ENCODE results near the gene DAAM1. TPM values are rescaled to one million over a fixed set of nuclear protein-coding genes. Genes with fewer than 3 reads are reported as not detected.

The DAAM1 gene
- polyA plus RNA-seq, 12 donors: 28.9 to 120 (median 46.9) TPM

DNA sequence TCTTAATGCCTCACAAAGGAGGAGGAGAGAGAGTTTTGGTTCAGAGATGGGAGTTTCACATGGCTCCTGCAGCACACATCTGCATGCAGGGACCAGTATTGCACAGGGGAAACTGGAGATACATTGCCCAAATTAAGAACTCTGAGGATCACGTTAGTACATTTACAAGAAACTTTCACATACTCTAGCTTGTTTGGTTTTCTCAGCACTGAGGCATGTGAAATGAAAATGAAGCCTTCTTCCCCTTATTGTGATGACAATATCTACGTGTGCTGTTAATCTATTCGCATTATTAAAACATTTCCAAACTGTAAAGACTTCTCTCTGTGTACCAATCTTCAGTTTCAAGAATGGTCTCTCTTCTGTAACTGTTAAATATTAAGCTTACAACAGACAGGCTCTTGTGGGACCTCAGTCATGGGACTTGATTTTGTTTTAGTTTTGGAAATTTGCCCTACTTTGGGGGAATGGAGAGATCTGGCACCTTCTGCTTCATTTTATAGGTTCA, 124.7 kb downstream of the DAAM1 start:
- no peak for DNase-seq

- DNase-seq: no peak
Observed at GRCh38 chr14:59313658-59314608, 125.5 kb downstream of the DAAM1 start.

DNA sequence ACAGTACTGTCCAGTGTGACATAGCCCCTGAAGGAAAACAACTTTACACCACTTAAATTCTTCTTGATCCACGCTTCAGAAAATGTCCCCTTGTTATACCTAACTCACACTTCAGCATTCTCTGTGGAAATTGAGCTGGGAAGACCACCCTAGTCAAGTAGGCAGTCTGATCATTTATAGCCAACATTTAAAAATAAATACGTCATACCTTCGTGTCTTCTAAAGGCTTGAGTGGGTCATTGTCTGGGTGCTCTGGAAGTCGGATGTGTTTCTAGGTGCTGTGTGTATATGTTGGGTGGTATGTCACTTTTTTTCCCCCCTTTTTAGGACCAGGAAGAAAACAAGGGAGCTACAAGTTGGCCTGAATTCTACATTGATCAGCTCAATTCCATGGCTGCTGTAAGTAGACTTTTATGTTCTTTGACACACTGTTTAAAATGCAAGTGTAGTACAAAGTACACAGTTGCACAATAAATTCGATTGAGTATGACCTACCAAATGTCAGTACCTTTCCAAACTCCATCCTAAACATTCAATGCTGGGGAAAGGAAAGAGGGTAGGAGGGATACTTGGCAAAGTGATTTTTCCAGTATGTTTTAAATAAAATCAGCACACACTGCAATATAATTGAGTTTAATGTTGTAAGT, 126.6 kb downstream of the DAAM1 start:
- no peak for DNase-seq

DNA sequence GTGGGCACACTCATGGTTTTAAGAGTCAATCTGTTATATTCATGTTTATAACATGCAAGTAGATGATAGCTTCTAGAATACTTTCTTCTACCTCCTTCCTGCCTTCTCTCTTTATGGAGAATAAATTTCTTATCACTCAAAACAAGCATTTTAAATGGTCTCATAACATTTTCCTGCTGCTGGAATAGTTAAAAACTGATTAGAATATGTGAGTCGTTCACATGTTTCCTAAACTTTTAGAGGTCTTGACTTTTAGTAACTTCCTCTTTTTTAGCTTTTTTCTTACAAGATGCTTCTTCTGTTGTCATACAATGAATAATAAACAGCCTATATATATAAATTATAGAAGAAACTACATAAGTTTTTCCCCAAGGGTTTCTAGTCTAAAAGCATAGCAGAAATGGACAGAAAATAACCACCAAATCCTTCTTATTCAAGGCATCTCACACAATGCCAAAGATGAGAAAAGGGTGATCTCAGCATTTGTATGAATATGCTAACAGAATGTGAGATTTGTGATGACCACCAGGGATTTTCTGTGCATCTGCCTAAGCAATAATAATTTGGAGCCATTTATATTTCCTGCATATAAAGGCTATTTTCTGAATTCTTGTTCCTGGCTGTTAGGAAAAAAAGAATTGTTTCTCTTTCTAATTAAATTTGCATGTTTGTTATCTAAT, 127.8 kb downstream of the DAAM1 start:
- peak; percentile 74 for DNase-seq

GRCh38 chr14:59317346-59317745, 128.9 kb downstream of the DAAM1 start:
- no peak for DNase-seq

- DNase-seq: no peak
Observed at GRCh38 chr14:59317798-59318505, 129.5 kb downstream of the DAAM1 start.

GRCh38 chr14:59318908-59319307, 130.4 kb downstream of the DAAM1 start:
- peak; percentile 46 for DNase-seq

- DNase-seq: no peak
Observed at GRCh38 chr14:59320361-59320760, 131.9 kb downstream of the DAAM1 start.

DNA sequence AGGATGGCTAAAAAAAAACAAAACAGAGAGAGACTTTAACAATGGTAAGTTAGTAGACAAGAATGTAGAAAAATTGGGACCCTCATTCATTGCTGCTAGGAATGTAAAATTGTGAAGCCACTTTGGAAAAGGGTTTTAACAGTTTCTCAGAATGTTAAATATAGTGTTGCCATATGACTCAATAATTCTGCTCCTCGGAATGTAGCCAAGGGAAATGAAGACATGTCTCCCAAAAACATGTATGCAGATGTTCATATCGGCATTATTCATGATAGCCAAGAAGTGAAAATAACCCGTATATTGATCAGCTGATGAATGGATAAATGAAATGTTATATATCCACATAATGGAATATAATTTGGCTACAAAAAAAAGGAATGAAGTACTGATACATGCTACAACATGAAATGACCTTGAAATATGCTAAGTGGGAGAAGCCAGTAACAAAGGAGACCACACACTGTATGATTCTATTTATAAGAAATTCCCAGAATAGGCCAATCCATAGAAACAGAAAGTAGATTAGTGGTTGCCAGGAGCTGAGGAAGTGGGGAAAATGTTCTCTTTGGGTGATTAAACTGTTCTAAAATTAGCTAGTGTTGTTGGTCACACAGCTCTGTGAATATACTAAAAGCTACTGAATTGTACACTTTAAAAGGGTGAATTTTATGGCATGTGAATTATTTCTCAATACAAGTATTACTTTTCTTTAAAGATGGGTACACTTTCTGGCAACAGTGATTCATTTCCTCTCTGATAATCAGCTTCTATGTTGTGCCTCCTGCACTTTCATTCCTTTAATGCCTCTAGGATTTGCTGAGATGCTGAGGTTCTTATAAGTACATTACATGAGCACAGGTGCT, 132.5 kb downstream of the DAAM1 start:
- peak; percentile 72 for DNase-seq

GRCh38 chr14:59321626-59321949, 133.1 kb downstream of the DAAM1 start:
- DNase-seq: no peak

- no peak for DNase-seq
Observed at GRCh38 chr14:59325906-59326305, 137.4 kb downstream of the DAAM1 start.

DNA sequence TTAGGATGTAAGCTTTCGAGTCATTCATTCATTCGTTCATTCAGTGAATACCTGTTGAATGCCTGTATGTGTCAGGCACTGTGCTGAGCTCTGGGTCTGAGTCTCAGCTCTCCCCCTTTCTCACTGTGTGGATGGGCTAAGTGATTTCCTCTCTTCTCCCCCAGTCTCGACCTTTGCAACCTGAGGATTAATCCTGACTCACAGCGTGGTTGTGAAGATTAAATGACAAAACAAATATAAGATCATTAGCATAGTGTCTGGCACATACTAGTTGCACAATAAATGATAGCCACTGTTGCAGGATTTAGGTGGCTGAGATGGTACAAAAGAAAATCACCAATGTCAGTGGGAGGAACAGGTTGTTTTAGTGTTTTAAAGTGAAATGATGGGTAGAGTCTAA, 140.0 kb downstream of the DAAM1 start:
- DNase-seq: no peak

DNA sequence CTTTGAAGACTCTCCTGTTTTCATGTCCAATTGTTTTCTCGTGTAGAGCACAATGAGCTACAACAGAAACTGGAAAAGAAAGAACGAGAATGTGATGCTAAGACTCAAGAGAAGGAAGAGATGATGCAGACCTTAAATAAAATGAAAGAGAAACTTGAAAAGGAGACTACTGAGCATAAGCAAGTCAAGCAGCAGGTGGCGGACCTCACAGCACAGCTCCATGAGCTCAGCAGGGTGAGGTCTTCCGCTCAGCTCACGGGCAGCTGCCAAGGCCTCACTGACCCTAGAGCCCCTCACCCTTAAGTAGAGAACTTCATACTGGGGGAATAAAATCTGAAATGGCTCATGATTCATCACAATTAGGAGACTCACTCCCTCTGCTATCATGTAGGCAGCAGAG, 142.0 kb downstream of the DAAM1 start:
- no peak for DNase-seq

DNA sequence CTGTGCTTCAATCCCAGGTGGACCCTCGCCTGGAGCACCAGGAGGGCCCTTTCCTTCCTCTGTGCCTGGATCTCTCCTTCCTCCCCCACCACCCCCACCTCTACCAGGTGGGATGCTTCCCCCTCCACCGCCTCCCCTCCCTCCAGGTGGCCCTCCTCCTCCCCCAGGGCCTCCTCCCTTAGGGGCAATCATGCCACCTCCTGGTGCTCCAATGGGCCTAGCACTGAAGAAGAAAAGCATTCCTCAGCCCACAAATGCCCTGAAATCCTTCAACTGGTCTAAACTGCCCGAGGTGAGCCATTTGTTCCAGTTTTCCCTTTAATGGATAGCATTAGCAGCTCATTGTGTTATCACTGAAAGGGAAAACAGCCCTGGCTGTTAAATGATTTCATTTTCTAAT, 142.8 kb downstream of the DAAM1 start:
- DNase-seq: no peak

DNA sequence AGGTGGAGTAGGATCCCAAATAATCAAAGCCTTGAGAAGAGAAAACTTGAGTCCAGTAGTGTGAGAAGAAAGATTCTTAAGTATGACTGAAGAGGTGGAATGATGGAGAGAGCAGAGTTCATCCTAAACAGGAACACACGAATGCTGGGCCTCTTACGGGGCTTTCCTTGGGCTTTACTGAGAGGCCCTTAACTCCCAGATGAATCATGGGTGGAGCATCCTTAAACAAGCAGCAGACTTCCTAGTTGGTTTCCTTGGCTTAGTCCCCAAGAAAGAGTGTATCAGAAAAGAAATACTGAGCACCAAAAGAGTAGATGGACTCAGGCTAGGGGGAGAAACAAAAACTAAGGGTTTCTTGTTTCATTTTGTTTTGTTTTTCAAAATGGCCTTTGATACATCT, 144.3 kb downstream of the DAAM1 start:
- DNase-seq: peak; percentile 49

GRCh38 chr14:59333235-59333634, 144.8 kb downstream of the DAAM1 start:
- DNase-seq: no peak

- DNase-seq: peak; percentile 87
Observed at GRCh38 chr14:59333668-59334067, 145.2 kb downstream of the DAAM1 start.

DNA sequence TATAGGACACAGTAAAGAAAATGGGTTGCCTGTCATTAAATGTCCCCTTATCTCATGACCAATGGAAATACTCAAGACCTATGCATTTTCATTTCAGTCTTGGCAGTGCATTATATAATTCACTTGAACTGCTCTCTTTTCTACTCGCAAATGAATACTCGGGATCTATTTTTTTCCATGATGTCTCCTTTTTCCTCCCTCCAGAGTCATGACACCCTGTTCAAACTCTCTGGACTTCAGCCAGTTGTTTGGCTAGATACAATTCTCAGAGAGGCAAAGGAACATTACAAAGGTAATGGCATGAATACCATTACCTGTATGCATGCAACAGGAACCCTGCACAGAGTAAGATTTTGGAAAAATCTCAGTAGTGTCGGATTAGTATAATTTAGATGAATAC, 145.8 kb downstream of the DAAM1 start:
- no peak for DNase-seq

- no peak for DNase-seq
Observed at GRCh38 chr14:59336098-59336497, 147.6 kb downstream of the DAAM1 start.

- no peak for DNase-seq
Observed at GRCh38 chr14:59336706-59337105, 148.2 kb downstream of the DAAM1 start.

DNA sequence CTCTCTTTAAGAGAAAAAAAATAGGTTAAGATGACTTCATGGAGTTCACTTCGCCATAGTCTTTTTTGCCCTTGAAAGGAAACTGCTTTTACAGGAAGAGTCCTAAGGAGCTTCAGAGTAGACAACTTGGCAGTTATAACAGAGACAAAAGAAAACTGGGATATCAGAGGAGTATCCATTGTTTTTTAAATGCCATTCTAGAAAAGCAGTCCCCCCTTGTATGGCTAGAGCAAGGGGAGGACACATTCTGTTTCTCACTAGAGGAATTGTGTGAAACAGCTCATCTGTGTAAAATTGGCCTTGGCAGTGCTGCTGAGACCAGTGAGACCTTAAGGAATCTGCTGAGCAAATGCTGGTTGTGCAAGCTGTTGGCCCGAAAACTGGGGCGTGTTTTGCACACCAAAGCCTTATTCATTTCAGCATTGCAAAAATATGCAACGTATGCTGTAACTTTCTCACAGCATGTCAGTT, 148.7 kb downstream of the DAAM1 start:
- DNase-seq: peak; percentile 76

Measured in muscle of arm (tissue), 12 donors.